Esophagus (tissue), 2 donors: ENCODE results near the gene PHF21B. TPM values are rescaled to one million over a fixed set of nuclear protein-coding genes. Genes with fewer than 3 reads are reported as not detected.

ENCODE experiments used
- H3K27ac ChIP-seq, 2 donors: one replicate each; pipeline ENCODE4 v1.5.1; 2013; ENCODE audit warnings: low read depth in 2 of 2, mild to moderate bottlenecking in 2 of 2, inconsistent platforms in 1 of 2, low read length in 1 of 2, moderate library complexity in 1 of 2
- H3K27me3 ChIP-seq, 2 donors: one replicate each; pipeline ENCODE4 v1.6.1; 2013; ENCODE audit warnings: low read length in 2 of 2, control low read depth in 1 of 2, mild to moderate bottlenecking in 1 of 2; ENCODE audit not compliant: insufficient read depth in 2 of 2, control insufficient read depth in 1 of 2
- H3K36me3 ChIP-seq, 2 donors: one replicate each; pipeline ENCODE4 v1.6.1; 2013; ENCODE audit warnings: low read length in 1 of 2; ENCODE audit not compliant: control insufficient read depth in 2 of 2, insufficient read depth in 2 of 2
- H3K4me1 ChIP-seq, 2 donors: one replicate each; pipeline ENCODE4 v1.6.1; 2013; ENCODE audit warnings: low read length in 1 of 2; ENCODE audit not compliant: control insufficient read depth in 2 of 2, insufficient read depth in 2 of 2
- H3K4me3 ChIP-seq, 2 donors: one replicate each; pipeline ENCODE4 v1.5.1; 2013; ENCODE audit warnings: low read length in 2 of 2, mild to moderate bottlenecking in 2 of 2, low read depth in 1 of 2, moderate library complexity in 1 of 2
- H3K9me3 ChIP-seq, 2 donors: one replicate each; pipeline ENCODE4 v1.6.1; 2013; ENCODE audit warnings: mild to moderate bottlenecking in 2 of 2, low read depth in 1 of 2, low read length in 1 of 2, moderate library complexity in 1 of 2; ENCODE audit not compliant: control insufficient read depth in 2 of 2, insufficient read depth in 1 of 2
- WGBS, 2 donors: extraction: QIAGEN DNeasy Blood & Tissue Kit; methylation state at CpG; one replicate each; pipeline ENCODE4 v1.1.7; 2013; 5-methylcytosine and 5-hydroxymethylcytosine counted together
- polyA plus RNA-seq, 2 donors: library from polyadenylated mRNA; stranded (reverse); fragments of 200-250 nt; gene quantifications; one replicate each; pipeline ENCODE4 v1.2.3, GENCODE V29; 2013
- donor health status: healthy with polysubstance abuse.
- donor health status: Bipolar disorder and iron deficiency.

The PHF21B gene
- polyA plus RNA-seq, 2 donors: 0.08 to 0.25 TPM

DNA sequence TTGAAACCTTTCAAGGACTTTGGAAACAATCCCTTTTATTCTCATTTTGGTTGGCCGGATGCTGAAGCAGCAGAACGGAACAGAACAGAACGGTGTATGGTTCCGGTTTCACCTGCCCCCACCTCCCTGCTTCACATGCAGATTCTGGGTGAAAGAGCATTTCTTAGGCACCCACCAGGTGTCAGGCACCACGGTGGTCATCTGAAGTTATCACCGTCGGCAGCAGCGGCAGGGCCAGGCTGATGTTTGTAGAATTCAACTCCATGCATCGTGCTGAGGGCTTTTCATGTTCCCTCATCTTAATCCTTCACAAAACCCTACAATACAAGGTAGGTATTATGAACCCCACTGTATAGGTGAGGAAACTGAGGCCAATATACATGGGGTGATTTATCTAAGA, 13.6 kb upstream of the PHF21B start:
- Histone ChIP-seq H3K4me3 (no peak overlapping the region), H3K27me3 (no peaks in the 10 kb centered on the region)
- 20 to 32% methylated on average over 9 of the region's 9 CpGs for WGBS, 2 donors

GRCh38 chr22:45019861-45020655, 10.3 kb upstream of the PHF21B start:
- Histone ChIP-seq H3K9me3 (no peaks in the 10 kb centered on the region), H3K36me3 (no peaks in the 10 kb centered on the region), H3K27me3 (peaks cover 0 to 3% of the 10 kb centered on the region in 2 donors), H3K27ac (no peak overlapping the region), H3K4me1 (no peaks in the 10 kb centered on the region), H3K4me3 (no peak overlapping the region)
- WGBS, 2 donors: 59 to 62% methylated on average over 16 of the region's 16 CpGs

More for the DNA sequence above, 13.6 kb upstream of the PHF21B start:
- no peak overlapping the region for H3K27ac ChIP-seq
- no peaks in the 10 kb centered on the region for H3K4me1 ChIP-seq
- H3K9me3 ChIP-seq: no peaks in the 10 kb centered on the region
- H3K36me3 ChIP-seq: no peaks in the 10 kb centered on the region

GRCh38 chr22:45014654-45015053, 4.8 kb upstream of the PHF21B start:
- Histone ChIP-seq H3K4me1 (peaks cover 0 to 2% of the 10 kb centered on the region in 2 donors), H3K27me3 (peaks cover 4 to 6% of the 10 kb centered on the region in 2 donors), H3K4me3 (no peak overlapping the region), H3K27ac (no peak overlapping the region), H3K36me3 (no peaks in the 10 kb centered on the region), H3K9me3 (no peaks in the 10 kb centered on the region)
- WGBS, 2 donors: 55% methylated on average over 4 of the region's 4 CpGs

GRCh38 chr22:45013138-45013537, 3.3 kb upstream of the PHF21B start:
- H3K4me3 ChIP-seq: no peak overlapping the region
- no peaks in the 10 kb centered on the region for H3K9me3 ChIP-seq
- WGBS, 2 donors: 88 to 93% methylated on average over 5 of the region's 5 CpGs
- H3K27me3 ChIP-seq: peaks cover 4 to 10% of the 10 kb centered on the region in 2 donors
- H3K36me3 ChIP-seq: no peaks in the 10 kb centered on the region
- H3K27ac ChIP-seq: no peak overlapping the region
- H3K4me1 ChIP-seq: peaks cover 10 to 11% of the 10 kb centered on the region in 2 donors

DNA sequence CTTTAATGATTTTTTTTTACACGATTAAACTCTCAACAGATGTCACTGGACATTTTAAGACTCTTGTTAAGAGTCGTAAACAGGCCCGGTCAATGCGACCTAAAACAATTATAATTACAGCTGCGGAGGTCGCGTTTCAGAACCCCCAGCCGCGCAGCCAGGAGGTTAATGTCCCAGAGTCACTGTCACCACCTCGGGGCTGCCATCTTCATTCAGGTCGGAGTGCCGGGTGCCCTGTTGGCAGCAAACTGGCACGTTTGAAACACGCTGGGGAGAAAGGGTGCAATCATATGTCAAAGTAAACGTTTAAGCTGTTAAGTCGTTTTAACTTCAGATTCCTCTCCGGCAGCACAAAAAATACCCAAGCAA, 711 bp upstream of the PHF21B start:
- no peak overlapping the region for H3K27ac ChIP-seq
- WGBS, 2 donors: 5% methylated on average over 17 of the region's 17 CpGs

DNA sequence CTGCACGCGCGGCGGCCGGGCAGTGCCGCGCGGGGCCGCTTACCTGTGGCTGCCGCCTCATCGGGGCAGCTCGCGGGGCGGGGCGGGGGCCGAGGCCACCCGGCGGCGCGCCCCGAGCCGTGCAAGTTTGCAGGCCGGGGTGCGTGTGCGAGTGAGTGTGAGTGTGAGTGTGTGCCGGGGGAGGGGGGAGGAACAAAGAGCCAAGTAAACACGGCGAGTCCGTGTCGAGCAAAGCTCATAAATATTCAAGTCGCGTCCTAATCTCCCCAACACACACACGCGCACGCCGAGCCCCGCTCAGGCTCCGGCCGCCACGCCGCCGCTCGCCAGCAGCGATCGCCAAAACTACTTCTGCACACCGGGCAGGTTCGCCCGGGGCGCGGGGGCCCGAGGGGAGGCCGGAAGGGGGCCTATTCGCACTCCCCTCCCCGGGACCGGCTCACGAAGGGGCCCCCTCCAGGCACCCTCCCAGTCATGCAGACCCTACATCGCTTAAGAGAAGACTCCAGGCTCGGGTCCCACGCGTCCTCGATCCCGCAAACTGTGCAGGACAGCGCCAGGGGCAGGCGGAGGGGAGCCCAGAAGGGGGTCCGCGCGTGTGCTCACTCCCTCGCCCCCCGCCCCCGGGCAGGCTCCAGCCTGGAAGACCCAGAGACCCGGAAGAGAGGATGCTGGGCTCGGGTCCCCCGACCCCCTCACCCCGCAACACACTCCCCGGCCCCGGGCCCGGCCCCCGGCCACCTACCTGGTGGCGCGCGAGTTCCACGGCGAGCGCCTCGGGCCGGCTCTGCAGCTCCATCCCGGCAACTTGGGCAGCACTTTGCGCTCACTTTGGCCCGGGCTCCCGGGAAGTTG, 827 bp downstream of the PHF21B start:
- Histone ChIP-seq H3K27me3 (peaks cover 1 to 9% of the 10 kb centered on the region in 2 donors), H3K4me3 (peak overlapping the region; percentile 25 to 68), H3K9me3 (no peaks in the 10 kb centered on the region), H3K4me1 (peaks cover 11 to 13% of the 10 kb centered on the region in 2 donors), H3K27ac (no peak overlapping the region), H3K36me3 (no peaks in the 10 kb centered on the region)
- WGBS, 2 donors: 1% methylated on average over 77 to 90 of the region's 90 CpGs

More for the DNA sequence above, 711 bp upstream of the PHF21B start:
- Histone ChIP-seq H3K9me3 (no peaks in the 10 kb centered on the region), H3K4me3 (peak overlapping the region in 1 of 2 donors; percentile 68), H3K27me3 (peaks cover 4 to 9% of the 10 kb centered on the region in 2 donors), H3K36me3 (no peaks in the 10 kb centered on the region), H3K4me1 (peaks cover 11 to 13% of the 10 kb centered on the region in 2 donors)

DNA sequence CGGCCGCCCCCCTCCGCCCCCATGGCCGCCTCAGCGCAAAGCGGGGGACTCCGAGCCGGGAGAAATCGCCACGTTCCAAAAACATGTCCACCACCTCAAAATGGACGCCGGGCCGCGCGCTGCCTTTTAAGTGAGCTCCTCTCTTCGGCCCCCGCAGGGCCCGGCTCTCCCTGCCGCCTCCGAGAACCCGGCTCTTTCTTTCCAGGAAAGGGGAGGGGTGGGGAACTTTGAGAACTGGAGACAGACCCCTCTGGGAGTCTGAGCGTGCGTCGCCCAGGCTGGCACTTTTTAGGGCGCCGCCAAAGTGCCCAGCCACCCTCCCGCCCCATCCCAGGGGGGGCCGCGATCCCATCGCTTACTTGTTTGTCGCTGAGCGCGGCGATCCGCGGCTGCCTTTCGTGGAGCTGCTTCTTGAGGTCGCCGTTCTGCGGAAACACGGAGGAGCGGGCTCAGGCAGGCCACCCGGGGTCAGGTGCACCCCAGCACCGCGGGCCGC, 1.6 kb downstream of the PHF21B start:
- 1 to 2% methylated on average over 46 of the region's 46 CpGs for WGBS, 2 donors
- no peaks in the 10 kb centered on the region for H3K36me3 ChIP-seq
- peak overlapping the region in 1 of 2 donors; percentile 68 for H3K4me3 ChIP-seq
- peaks cover 11 to 13% of the 10 kb centered on the region in 2 donors for H3K4me1 ChIP-seq
- H3K9me3 ChIP-seq: no peaks in the 10 kb centered on the region
- peaks cover 0 to 9% of the 10 kb centered on the region in 2 donors for H3K27me3 ChIP-seq
- no peak overlapping the region for H3K27ac ChIP-seq

DNA sequence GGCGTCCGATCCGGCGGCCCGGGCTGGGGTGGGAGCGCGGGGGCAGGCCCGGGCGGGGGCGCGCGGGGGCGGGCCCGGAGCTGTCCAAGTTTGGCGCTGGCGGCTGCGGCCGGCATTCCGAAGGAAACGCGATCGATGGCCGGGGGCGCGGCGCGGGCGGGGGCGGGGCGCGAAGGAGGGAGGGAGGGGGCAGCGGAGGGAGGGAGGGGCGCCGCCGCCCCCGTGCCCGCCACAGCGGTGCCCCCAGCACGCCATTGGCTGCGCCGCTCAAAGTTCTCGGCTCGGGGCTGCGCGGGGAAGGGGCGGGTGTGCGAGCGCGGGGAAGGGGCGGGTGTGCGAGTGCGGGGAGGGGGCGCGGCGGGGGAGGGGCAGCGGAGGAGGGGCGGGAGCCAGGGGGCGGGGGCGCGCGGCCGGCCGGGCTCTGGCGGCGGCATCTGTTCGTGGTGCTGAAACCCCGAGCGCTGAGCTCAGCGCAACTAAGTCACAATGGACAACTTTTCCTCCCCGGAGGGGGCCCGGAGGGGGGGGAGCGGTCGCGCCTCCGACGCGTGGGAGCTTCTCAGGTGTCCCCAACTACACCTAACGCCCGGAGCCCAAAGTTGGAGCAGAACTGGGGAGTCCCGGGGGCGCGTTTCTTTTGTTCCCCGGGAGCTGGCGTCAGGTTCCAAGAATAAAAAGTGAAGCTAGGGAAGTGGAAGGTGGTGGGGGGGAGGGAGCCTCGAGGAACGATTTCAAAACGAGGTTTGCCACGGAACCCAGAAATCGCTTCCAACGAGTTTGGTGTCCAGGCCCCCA, 2.2 kb downstream of the PHF21B start:
- H3K27me3 ChIP-seq: peaks cover 0 to 9% of the 10 kb centered on the region in 2 donors
- H3K36me3 ChIP-seq: no peaks in the 10 kb centered on the region
- no peak overlapping the region for H3K27ac ChIP-seq
- H3K4me3 ChIP-seq: peak overlapping the region in 1 of 2 donors; percentile 68
- WGBS, 2 donors: 1% methylated on average over 54 to 85 of the region's 90 CpGs
- peaks cover 11 to 13% of the 10 kb centered on the region in 2 donors for H3K4me1 ChIP-seq
- H3K9me3 ChIP-seq: no peaks in the 10 kb centered on the region

- Histone ChIP-seq H3K4me1 (peaks cover 11 to 13% of the 10 kb centered on the region in 2 donors), H3K27me3 (peaks cover 0 to 9% of the 10 kb centered on the region in 2 donors), H3K27ac (no peak overlapping the region), H3K36me3 (no peaks in the 10 kb centered on the region), H3K9me3 (no peaks in the 10 kb centered on the region), H3K4me3 (peak overlapping the region; percentile 11 to 68)
- 1 to 2% methylated on average over 33 to 44 of the region's 44 CpGs for WGBS, 2 donors
Measured at GRCh38 chr22:45006964-45007390, 2.8 kb downstream of the PHF21B start.
